Panc1 (cell line): ENCODE data around the gene MARK3.

Experiments used
- POLR2AphosphoS5 ChIP-seq: IDR thresholded peaks from 2 replicates; pipeline ENCODE4 v1.6.1; 2012; ENCODE audit warnings: mild to moderate bottlenecking, low read depth, low read length, moderate library complexity
- SIN3A ChIP-seq: IDR thresholded peaks from 2 replicates; pipeline ENCODE4 v1.6.1; 2012; ENCODE audit warnings: low read depth, mild to moderate bottlenecking, low read length, moderate library complexity, borderline replicate concordance; ENCODE audit not compliant: insufficient read depth
- TCF7L2 ChIP-seq: IDR thresholded peaks from 2 replicates; pipeline ENCODE4 v1.6.1; 2011; ENCODE audit warnings: mild to moderate bottlenecking, low read depth, low read length, inconsistent platforms
- TF ChIP-seq, protein P1 (sequence below): fragments of 450-650 bp; IDR thresholded peaks from 2 replicates; pipeline ENCODE4 v1.5.1; 2017; ENCODE audit warnings: mild to moderate bottlenecking
- TF ChIP-seq, protein P2 (sequence below), 2 experiments: IDR thresholded peaks; 2 replicates each; pipeline ENCODE4 v1.6.1; 2011 to 2012; ENCODE audit warnings: low read depth in 2 of 2, control low read depth in 1 of 2, low read length in 1 of 2, mild to moderate bottlenecking in 1 of 2, moderate library complexity in 1 of 2; ENCODE audit not compliant: insufficient read depth in 1 of 2

DNA sequence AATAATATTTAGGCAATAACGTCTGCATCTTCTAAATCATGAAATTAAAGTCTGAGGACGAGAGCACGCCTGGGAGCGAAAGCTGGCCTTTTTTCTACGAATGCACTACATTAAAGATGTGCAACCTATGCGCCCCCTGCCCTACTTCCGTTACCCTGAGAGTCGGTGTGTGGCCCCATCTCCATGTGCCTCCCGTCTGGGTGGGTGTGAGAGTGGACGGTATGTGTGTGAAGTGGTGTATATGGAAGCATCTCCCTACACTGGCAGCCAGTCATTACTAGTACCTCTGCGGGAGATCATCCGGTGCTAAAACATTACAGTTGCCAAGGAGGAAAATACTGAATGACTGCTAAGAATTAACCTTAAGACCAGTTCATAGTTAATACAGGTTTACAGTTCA lies 118.1 kb downstream of the MARK3 start:
- TF ChIP-seq, protein P1, sequence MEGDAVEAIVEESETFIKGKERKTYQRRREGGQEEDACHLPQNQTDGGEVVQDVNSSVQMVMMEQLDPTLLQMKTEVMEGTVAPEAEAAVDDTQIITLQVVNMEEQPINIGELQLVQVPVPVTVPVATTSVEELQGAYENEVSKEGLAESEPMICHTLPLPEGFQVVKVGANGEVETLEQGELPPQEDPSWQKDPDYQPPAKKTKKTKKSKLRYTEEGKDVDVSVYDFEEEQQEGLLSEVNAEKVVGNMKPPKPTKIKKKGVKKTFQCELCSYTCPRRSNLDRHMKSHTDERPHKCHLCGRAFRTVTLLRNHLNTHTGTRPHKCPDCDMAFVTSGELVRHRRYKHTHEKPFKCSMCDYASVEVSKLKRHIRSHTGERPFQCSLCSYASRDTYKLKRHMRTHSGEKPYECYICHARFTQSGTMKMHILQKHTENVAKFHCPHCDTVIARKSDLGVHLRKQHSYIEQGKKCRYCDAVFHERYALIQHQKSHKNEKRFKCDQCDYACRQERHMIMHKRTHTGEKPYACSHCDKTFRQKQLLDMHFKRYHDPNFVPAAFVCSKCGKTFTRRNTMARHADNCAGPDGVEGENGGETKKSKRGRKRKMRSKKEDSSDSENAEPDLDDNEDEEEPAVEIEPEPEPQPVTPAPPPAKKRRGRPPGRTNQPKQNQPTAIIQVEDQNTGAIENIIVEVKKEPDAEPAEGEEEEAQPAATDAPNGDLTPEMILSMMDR = no peak
- TF ChIP-seq TCF7L2 = no peak
- no peak for TF ChIP-seq SIN3A
- no peak for TF ChIP-seq POLR2AphosphoS5
- TF ChIP-seq, protein P2, sequence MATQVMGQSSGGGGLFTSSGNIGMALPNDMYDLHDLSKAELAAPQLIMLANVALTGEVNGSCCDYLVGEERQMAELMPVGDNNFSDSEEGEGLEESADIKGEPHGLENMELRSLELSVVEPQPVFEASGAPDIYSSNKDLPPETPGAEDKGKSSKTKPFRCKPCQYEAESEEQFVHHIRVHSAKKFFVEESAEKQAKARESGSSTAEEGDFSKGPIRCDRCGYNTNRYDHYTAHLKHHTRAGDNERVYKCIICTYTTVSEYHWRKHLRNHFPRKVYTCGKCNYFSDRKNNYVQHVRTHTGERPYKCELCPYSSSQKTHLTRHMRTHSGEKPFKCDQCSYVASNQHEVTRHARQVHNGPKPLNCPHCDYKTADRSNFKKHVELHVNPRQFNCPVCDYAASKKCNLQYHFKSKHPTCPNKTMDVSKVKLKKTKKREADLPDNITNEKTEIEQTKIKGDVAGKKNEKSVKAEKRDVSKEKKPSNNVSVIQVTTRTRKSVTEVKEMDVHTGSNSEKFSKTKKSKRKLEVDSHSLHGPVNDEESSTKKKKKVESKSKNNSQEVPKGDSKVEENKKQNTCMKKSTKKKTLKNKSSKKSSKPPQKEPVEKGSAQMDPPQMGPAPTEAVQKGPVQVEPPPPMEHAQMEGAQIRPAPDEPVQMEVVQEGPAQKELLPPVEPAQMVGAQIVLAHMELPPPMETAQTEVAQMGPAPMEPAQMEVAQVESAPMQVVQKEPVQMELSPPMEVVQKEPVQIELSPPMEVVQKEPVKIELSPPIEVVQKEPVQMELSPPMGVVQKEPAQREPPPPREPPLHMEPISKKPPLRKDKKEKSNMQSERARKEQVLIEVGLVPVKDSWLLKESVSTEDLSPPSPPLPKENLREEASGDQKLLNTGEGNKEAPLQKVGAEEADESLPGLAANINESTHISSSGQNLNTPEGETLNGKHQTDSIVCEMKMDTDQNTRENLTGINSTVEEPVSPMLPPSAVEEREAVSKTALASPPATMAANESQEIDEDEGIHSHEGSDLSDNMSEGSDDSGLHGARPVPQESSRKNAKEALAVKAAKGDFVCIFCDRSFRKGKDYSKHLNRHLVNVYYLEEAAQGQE (IDR thresholded peaks at IDR 0.05; ENCODE audit: insufficient read depth in 1 of 2, low read depth in 2 of 2, low read length in 1 of 2) = no peak
